ENCODE results near the gene OGFOD3. TPM values are rescaled to one million over a fixed set of nuclear protein-coding genes. Genes with fewer than 3 reads are reported as not detected.
"Not testable (repeated sequence)": the region's sequence is repeated elsewhere in the genome, so short reads cannot be mapped to it uniquely, and the experiment has no call there.

The OGFOD3 gene
- total RNA-seq, result 29.4 and 63.9 TPM in 2 replicates

GRCh38 chr17:82418001-82418986, at the start of gene OGFOD3, which contains the start of gene HEXD:
Gene OGFOD3, minus strand, starts transcription at chr17:82418586. Its CDS starts 101 bp downstream, at chr17:82418485.
Gene HEXD, plus strand, starts transcription at chr17:82418347. Its CDS starts 1,453 bp downstream, at chr17:82419800.
- no peak for TF ChIP-seq CTCF (conservative IDR thresholded peaks at IDR 0.05; ENCODE audit: low read depth, low read length)
- DNase-seq (ENCODE audit: low read depth), result no peak
- peak within 1 kb of the TSS; percentile 65 for H3K4me3 ChIP-seq (ENCODE audit: low read depth, low read length)

GRCh38 chr17:82465023-82465603, 46.7 kb upstream of the OGFOD3 start:
- TF ChIP-seq CTCF (conservative IDR thresholded peaks at IDR 0.05; ENCODE audit: low read depth, low read length), result no peak
- no peak for DNase-seq (ENCODE audit: low read depth)
- H3K4me3 ChIP-seq (ENCODE audit: low read depth, low read length), result no peak overlapping the region

GRCh38 chr17:82464567-82464929, 46.2 kb upstream of the OGFOD3 start:
- H3K4me3 ChIP-seq (ENCODE audit: low read depth, low read length), result no peak overlapping the region
- TF ChIP-seq CTCF (conservative IDR thresholded peaks at IDR 0.05; ENCODE audit: low read depth, low read length), result no peak
- no peak for DNase-seq (ENCODE audit: low read depth)

- H3K4me3 ChIP-seq (ENCODE audit: low read depth, low read length), result no peak overlapping the region
- DNase-seq (ENCODE audit: low read depth), result no peak
- no peak for TF ChIP-seq CTCF (conservative IDR thresholded peaks at IDR 0.05; ENCODE audit: low read depth, low read length)
These were observed 45.7 kb upstream of the OGFOD3 start for GRCh38 chr17:82463925-82464566.

GRCh38 chr17:82463391-82463790, 45.0 kb upstream of the OGFOD3 start:
- H3K4me3 ChIP-seq (ENCODE audit: low read depth, low read length), result no peak overlapping the region
- TF ChIP-seq CTCF (conservative IDR thresholded peaks at IDR 0.05; ENCODE audit: low read depth, low read length), result no peak
- DNase-seq (ENCODE audit: low read depth), result no peak

GRCh38 chr17:82461827-82462524, 43.6 kb upstream of the OGFOD3 start:
- no peak for DNase-seq (ENCODE audit: low read depth)
- no peak overlapping the region for H3K4me3 ChIP-seq (ENCODE audit: low read depth, low read length)
- no peak for TF ChIP-seq CTCF (conservative IDR thresholded peaks at IDR 0.05; ENCODE audit: low read depth, low read length)

GRCh38 chr17:82459936-82460335, 41.5 kb upstream of the OGFOD3 start:
- H3K4me3 ChIP-seq (ENCODE audit: low read depth, low read length); DNase-seq (ENCODE audit: low read depth): not testable (repeated sequence)
